Stimulated activated CD8-positive, alpha-beta memory T cell treated with anti-CD3 and anti-CD28 coated beads, Interleukin-7, amount 100 ng/mL, for 48 hours (primary cell): ENCODE measurements around the gene MRPS30.
"Not testable (repeated sequence)": the region's sequence is repeated elsewhere in the genome, so short reads cannot be mapped to it uniquely, and the experiment has no call there.

ENCODE experiments used
- DNase-seq, 2 donors: peaks; one replicate each; pipeline ENCODE4 v3.0.0-alpha.2; 2020; ENCODE audit warnings: low read depth in 1 of 2; ENCODE audit errors: extremely low read depth in 1 of 2

MRPS30 gene

GRCh38 chr5:44808435-44809214, at the start of gene MRPS30:
Gene MRPS30, plus strand, starts transcription at chr5:44808947. Its CDS starts 16 bp downstream, at chr5:44808963.
- DNase-seq, result peak; percentile 73 to 91

DNA sequence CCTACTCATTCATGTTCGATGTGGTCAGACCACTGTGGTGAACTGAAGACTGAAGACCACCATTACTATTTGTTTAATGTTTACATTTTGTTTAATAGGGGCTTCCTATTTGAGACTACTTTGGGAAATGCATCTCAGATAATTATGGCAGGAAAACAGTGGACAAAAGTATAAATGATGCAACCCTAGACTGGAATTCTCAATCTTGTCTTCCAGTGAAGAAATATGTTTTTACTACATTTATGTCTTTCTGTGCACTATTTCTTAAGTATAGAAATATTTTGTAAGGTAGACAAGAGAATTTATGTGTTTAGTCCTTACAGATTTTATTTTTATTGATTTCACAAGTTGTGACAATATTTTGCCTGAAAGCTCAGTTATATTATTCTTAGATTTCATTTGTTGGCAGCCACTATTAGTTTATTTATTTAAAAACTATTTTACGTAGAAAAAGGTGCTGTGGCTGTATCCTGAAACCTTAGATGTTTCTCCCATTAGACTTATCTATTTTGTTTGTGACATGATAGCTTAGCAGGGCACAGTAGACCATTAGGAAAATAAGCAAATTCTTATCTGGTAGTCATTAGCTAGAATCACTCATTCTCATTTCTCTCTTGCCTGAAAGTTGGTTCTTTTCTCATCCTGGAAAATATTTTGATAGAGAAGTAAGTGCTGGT, 39.4 kb upstream of the MRPS30 start:
- no peak for DNase-seq

- DNase-seq, result no peak
Measured at GRCh38 chr5:44769877-44770209, 38.9 kb upstream of the MRPS30 start.

DNA sequence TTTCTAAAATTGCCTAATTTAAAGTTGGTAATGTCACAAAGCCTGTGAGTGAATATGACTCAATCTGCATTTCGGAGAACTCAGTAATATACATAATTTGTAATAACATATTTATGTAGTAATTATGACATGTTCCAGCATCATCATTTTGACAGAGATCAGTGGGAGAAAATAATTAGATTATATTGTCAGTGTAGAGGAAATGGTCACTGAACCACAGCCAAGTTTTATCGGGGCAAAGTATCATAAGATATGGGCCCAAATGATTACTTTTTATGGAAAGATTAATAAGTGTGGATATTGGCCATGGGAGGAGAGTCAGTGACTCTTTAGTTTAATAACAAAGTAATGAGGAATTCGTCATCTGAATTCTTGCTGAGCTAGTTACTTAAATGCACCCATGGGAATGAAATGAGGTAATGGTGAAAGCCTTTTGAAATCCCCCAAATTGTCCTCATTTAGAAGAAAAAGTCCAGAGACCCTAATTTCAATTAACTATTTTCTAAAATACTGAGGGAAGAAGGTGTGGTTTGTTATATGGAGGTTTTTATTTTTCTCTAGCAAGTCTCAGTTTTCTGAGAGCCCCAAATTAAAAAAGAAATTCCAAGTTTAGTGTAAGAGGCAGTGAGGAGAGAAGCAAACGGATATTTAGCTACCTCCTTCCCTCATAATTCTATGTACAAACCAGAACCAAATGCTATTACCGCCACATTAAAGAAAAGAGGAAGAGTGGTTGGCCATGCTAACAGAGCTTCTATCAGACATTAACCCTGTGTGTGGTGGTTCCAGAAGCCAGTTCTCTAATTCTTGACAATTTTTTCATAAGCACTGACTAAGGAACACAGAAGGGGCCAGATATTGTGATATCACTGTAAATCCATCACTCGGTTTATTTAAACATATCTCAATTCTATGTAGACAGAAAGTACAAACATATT, 37.7 kb upstream of the MRPS30 start:
- no peak for DNase-seq

GRCh38 chr5:44772397-44772796, 36.4 kb upstream of the MRPS30 start:
- DNase-seq, result not testable (repeated sequence)

DNA sequence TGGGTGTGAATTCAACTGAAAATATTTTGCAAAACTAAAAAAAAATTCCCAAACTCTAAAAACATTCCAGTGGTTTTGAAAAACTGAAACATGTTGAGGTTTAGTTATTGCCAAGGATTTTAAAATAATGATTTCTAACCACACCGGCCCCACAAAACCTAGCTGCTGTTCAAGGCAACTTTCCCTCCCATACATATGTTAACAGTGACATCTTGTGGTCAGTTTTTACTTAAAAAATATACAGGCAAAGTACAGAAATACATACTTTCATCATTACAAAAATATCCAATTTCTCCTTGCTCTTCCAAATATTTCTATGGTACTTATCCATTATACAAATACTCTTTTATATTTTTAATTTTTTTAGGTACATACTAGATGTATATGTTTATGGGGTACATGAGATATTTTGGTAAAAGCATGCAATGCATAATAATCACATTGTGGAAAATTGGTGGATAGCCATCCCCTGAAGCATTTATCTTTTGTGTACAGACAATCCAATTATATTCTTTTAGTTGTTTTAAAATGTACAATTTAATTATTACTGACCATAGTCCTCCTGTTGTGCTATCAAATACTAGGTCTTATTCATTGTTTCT, 34.4 kb upstream of the MRPS30 start:
- DNase-seq, result no peak

- no peak for DNase-seq
Measured at GRCh38 chr5:44779167-44779566, 29.6 kb upstream of the MRPS30 start.

- no peak for DNase-seq
Measured at GRCh38 chr5:44783634-44784315, 25.0 kb upstream of the MRPS30 start.

GRCh38 chr5:44787731-44788130, 21.0 kb upstream of the MRPS30 start:
- DNase-seq, result no peak

- not testable (repeated sequence) for DNase-seq
Measured at GRCh38 chr5:44789372-44789995, 19.3 kb upstream of the MRPS30 start.

DNA sequence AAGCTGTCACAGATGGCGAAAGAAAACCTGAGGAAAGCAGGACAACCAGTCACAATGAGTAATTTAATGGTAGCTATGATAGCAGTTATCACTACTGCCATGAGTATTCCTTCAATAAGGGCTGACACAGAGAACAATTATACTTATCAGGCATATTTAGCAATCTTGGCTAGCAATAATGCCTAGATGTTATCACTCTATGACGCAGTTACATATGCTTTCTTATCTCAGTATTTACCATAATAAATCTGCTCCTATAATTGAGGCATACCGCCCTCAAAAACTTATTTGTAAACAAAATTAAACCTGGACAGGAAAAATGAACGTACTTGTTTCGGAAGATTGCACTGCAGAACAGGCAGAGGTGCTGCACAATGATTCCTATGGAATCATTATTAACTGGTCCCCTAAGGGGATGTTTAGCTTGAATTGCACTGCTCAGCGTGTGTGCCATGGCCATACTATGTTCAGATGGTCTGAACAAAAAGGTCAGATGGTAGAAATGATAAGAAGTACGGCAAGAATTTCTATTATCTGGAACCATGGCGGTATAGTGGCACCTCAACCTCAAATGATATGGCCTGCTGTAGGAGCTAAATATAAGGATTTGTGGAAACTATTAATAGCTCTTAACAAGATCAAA, 16.6 kb upstream of the MRPS30 start:
- not testable (repeated sequence) for DNase-seq

- DNase-seq, result no peak
Measured at GRCh38 chr5:44794371-44794770, 14.4 kb upstream of the MRPS30 start.

DNA sequence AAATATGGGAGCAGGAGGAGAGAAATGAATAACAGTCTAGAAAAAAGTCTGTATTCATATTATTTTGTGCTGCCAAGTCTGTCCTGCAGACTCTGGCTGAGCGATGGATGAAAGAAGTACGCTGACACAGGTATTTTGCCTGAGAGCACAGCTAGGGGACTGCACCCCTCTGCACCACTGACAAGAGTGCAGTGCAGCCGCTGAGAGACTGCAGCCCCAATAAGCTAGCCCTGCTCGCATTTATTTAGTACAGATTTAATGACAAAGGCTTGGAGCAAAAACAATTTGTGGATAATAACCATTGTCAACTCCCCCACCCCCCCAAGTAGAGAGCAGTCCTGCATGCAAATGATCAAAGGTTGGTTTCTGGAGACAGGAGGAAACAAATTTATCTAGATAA, 13.3 kb upstream of the MRPS30 start:
- no peak for DNase-seq

DNA sequence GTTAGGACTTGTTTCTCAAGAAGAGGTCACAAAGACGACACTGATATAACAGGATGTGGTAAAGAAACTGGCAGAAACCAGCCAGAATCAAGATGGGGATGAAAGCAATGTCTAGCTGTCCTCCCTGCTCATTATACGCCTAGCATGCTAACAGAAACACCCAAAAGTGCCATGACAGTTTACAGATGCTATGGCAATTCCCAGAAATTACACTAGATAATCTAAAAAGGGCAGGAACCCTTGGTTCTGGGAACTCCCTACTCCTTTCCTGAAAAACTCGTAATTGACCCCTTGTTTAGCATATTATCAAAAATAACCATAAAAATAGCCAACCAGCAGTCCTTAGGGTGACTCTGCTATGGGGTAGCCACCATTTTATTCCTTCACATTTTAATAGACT, 10.9 kb upstream of the MRPS30 start:
- no peak for DNase-seq

DNA sequence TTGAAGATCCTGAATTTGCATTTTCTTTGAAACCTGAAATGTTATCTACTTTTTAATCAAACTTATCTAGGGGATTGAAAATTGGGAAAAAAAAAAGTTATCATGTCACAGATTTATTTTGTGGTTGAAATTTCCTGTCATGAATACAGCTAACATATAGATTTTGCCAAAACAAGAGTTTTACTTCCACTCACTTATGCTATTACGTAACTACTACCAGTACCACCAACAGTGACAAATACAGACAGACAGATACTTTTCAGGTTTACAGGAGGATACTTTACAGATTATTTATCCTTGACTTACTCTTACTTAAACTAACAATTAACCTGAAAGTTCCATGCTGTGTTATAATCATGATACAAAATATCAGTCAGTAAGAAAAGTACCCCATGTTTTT, 6.8 kb upstream of the MRPS30 start:
- no peak for DNase-seq

DNA sequence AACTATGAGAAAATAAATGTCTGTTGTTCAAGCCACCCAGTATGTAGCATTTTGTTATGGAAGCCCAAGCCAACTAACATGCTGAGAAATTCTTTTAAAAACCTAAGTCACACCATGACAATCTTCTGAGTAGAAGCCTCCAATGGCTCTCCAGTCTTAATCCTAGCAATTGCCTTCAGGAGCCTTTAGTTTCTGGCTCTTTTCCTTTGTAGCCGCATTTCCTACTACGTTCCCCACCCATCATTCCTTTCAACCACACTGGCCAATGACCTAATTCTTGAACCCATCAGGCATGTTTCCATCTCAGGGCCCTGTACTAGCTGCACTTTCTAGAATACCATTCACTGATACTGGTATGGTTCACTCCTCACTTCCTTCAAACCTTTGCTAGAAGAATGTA, 2.1 kb upstream of the MRPS30 start:
- no peak for DNase-seq

- no peak for DNase-seq
Measured at GRCh38 chr5:44807269-44807668, 1.5 kb upstream of the MRPS30 start.

- peak; percentile 21 to 24 for DNase-seq
Measured at GRCh38 chr5:44809215-44809955, 638 bp downstream of the MRPS30 start.

DNA sequence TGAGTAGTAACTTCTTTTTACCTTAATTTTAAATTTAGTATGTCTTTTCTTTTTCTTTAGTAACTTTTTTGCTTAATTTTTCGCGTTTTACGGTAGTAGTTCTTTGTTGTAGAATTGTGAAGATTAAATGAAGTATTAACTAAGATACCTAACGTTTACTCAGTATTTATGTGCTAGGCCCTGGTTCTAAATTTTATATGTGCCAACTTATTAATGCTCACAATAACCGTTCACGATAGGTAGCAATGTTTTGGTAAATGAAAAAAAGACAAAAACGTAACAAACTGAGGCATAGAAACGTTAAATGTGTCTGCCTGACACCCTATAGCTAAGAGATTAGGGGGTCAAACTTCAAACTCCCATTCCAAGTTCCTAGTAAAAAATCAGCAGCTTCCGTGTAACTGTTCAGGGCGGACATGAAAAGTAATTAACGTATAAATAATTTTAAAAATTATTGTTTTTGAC, 1.2 kb downstream of the MRPS30 start:
- no peak for DNase-seq
